GM21526 (cell line): ENCODE results near the gene TBX4.

Source experiments
- ATAC-seq: cut with Tn5 transposase; IDR thresholded peaks from one replicate; pipeline ENCODE4 v1.9.1; 2021; ENCODE audit warnings: moderate library complexity; ENCODE audit not compliant: unreplicated experiment, low FRiP score

The TBX4 gene

DNA sequence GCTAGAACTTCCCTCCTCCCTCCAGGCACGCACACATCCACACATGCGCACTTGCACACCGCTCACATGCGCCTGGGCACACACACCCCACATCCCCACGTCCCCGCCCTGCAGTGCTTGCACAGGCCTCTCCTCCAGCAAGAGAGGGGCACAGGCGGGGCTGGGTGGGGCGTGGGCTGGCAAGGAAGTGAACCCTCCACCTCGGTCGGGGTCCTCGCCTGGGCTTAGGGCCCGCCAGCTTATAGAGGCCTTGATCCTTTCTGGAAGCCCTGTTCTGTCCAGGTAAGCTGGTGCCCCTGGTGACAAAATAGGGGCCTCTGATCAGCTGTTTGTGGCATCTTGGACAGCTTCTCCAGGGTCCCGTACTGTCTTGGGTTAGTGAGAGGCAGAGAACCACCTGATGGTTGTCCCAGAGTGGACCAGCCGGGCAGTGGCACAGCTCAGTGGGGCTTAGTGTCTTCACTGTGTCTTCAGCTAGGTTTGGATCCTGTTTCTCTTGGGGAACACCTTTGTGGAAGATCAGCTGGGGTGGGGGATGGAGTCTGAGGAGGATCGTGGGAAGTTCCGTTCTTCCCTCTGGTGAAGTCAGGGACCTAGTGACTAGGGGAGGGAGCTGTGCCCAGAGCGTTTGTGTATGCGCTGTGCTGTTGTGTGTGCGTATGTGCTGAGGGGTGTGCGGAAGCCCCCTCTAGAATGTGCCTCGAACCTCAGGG lies 12.1 kb downstream of the TBX4 start:
- ATAC-seq, result no peak

DNA sequence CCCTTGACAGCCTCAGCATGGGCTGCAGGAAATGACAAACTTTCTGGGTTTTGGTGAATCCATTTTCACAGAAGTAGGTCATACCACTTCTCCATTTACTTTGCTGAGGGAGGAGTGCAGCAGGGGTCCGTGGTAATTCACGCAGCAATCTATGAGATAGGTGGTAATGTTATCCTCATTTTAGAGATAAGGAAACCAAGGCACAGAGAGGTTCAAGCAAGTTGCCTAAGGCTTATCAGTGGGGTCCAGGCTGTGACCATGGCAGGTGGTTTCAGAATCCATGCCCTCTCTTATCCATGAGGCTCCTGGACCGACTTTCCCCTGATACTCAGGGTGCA lies 12.6 kb downstream of the TBX4 start:
- ATAC-seq, result no peak

DNA sequence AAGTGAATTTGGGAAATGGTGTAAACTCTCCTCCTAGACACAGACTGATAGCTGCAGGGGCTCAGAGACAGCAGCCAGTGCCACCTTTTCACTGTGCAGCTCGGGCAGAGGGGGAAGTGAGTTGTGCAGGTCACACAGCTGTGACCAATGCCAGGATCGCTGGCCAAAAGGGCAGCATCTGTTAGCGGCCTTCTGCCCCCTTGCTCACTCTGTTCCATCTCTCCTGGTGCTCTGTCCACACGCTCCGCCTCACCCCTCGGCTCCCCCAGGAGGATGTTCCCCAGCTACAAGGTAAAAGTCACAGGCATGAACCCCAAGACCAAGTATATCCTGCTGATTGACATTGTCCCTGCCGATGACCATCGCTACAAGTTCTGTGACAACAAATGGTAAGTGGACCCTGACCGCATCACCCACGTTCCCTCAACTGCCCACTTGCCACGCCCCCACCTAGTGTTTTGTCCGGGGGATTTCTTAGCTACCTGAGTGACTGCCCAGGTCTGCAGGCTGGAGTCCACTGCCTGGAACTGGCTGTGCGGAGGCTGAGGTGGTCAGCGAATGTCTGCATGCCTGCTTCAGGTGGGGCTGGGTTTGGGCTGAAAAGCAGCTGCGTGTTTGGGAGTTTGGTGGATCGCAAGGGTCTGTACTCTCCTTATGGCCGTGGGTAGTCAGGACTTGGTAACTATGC lies 13.5 kb downstream of the TBX4 start:
- ATAC-seq, result no peak

DNA sequence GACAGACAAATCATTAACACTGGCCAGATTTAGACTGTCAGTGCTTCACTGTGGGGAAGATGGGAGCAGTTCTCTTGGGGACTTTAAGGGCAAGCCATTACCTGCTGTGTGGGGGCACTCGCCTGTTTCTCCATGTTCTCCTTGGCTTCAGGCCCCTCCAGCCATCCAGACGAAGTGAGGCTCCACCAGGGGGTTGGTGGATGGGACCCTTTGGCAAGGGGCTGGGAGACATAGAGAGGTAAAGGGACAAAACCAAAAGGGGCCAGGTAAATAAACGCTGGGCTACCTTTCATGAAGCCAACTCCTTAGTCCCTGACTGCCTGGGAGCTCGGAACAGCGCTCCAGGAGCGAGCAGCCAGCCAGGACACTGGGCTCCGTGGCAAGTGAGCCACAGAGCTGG lies 14.0 kb downstream of the TBX4 start:
- no peak for ATAC-seq

DNA sequence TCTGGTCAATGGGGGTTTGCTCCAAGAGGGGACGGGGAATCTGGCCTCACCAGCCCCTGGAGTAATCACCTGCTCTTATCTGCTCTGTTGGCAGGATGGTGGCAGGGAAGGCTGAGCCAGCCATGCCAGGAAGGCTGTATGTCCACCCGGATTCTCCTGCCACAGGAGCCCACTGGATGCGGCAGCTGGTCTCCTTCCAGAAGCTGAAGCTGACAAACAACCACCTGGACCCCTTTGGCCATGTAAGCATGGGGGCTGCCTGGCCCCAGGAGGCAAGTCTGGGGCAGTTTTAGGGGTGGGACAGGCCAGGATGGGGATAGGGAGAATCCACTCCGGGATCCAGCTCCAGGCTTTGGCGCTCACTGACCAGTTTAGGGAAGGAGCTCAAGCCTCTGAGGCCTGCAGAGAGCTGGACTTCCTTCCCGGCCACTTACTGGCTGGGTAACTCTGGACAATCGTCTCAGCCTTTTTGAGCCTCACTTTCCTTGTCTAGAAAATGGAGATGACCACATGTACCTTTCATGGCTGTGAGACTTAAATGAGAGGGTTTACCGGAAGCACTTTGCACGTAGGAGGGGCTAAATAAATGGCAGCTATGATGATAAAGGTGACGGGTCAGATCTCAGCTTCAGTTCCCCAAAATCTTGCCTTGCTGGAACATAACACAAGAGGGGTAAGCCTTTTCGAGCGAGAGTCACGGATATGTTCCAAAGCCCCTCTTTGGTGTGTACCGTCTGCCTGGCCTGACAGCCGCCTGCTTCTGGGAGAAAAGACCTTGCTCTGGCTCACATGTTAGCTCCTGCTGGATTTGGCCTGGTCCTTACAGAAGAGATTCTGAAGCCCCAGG lies 15.4 kb downstream of the TBX4 start:
- no peak for ATAC-seq

DNA sequence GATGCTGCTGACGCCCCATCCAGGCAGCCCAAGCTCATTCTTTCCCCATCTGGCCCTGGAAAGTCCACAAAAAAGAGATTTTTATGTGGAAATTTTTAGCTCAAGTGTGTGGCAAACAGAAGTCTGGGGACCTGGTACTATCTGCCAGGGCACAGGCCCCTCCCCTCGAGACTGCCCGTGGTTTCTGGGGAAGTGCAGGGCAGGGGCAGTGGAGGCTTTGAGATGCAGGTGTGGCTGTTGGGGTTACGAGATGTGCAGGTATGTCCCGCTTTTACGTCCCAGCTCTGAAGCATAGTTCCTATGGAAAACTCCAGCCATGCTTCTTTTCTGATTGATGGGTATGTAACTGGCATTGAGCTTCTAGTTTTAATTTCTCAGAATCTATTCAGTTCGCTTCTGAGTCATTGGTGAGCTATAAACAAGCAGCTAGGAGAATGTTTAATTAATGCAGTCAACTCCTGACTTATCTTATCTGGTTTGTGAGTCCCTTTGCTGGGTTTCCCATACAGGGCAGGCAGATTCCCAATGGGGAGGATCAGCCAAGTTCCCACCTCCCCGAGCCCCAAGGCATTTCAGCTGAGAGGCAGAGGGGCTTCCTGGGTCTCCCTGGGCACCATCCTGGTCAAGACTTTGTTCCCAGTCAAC lies 16.2 kb downstream of the TBX4 start:
- ATAC-seq, result no peak

DNA sequence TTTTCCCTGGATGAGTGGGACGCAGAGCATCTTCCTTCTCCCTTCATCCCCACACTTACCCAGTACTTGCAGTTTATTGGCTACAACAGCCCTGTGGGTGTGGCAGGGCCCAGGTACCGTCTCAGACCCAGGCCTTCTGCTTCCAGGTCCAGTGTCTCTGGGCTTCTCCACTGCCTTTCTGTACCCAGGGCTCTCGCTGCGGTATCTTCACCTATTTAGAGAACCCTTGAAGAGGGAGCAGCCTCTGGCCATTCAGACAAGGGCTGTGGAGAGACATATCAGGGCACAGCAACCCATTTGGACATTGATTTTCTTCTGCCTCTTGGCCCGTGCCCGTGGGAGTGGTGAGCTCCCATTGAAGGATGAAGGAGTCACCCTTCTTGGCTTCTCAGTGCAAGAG lies 17.3 kb downstream of the TBX4 start:
- no peak for ATAC-seq

DNA sequence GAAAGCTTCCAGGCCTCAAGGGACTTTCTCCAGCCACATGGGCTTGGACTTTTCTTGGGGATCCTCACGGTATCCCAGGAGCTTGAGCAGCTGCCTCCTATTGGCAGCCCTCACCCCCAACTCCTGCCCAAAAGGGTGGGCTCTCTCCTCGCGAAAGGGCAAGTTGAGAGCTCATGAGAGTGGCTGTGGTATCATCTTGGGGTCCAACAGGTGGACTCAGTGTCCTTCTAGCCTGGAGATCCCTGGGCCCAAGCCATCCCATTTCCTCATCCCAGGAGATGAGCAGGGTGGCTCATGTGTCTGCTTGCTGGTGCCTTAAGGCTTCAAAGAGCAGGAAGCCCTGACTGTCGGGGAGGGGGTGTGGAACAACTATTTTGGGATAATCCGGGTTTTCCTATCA lies 17.7 kb downstream of the TBX4 start:
- ATAC-seq, result no peak

DNA sequence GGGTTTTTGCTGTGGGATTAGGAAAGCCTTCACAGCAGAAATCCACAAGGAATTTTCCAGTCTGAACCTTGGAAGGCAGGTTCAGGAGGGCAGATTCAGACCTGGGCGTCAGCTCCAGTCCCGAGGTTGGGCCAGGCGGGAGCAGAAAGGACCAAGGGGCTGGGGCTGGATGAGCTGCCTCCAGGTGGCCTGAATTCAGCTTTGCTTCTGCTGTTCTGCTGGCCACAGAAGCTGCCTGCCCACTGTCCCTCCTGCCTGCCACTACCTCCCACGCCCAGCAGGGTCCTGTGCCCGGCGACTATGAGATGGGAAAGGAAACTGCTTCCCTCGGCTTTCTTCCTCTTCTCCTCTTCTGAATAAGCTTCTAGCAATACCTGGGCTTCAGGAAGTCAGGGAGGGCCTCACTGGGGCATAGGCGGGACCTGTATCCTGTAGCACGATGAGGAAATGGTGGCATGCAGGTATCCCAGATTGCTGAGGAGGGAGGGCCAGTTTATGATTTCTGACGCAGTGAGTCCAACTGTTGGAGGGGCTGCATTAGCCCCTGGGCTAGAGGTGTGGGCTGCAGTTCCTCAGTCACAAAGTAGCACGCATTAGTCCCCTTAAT lies 18.4 kb downstream of the TBX4 start:
- no peak for ATAC-seq

DNA sequence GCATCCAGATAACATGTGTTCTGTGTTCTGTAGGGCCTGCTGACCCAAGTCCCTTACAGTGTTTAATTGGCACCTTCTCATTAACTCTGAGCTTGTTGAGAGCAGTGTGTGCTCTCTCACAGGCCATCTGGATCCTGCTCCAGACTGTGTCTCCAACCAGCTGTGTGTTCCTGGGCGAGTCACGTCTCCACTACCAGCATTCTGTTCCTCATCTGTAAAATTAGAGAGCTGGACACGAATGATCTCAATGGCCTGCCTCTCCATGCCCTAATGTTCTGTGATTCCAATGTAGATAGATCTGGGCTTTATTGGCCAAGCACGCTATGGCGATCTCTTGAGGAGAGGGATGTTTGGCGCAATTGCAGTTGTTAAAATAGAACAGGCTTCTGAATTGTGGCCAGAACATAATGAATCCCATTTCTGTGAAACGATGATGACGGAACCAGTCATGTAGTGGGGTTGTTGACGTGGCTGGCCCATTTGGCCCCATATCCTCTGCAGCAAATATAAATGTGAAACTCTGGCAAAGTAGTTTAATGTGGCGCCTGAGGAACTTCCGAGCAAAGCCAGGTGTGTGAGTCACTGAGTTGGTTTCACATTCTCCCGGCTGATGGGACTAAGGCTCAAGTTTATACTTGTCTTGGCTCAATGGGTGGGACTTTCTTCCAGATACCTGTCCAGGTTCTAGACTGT lies 22.2 kb downstream of the TBX4 start:
- ATAC-seq, result no peak

DNA sequence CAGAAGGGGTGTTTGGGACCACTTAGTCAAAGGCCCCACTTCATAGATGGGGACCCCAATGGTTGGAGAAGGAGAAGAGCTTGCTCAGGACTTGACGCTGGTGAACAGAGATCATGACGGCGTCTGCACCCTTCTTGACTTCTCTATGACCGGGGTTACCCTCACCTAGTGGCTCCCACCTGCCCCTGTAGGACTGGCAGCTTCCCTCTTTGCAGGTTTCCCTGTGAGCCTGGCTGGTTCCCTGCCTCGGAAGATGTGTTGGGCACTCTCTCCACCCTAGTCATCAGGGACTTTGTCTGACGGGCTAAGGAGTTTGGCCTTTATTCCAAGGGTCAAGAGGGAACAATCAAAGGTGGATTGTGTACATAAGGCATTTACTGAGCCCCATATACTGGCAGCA lies 22.7 kb downstream of the TBX4 start:
- ATAC-seq, result no peak

DNA sequence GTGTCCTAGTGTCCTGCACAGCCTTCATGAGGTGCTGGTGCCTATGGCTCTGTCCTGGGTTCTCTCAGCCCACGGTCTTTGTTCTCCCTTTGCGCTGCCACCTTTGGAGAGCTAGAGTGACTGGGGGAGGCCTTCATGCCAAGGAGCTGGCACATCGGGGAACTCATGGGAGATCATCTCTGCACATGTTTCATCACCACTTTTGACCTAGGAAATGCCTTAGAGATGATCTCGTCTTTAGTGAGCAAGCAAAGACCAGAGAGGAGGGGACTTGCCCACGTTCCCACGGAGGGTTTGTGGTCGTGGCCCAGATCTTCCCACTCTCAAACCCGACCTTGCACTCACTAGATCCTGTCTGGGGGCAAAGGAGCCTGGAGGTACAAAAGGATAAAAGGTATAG lies 23.5 kb downstream of the TBX4 start:
- no peak for ATAC-seq

DNA sequence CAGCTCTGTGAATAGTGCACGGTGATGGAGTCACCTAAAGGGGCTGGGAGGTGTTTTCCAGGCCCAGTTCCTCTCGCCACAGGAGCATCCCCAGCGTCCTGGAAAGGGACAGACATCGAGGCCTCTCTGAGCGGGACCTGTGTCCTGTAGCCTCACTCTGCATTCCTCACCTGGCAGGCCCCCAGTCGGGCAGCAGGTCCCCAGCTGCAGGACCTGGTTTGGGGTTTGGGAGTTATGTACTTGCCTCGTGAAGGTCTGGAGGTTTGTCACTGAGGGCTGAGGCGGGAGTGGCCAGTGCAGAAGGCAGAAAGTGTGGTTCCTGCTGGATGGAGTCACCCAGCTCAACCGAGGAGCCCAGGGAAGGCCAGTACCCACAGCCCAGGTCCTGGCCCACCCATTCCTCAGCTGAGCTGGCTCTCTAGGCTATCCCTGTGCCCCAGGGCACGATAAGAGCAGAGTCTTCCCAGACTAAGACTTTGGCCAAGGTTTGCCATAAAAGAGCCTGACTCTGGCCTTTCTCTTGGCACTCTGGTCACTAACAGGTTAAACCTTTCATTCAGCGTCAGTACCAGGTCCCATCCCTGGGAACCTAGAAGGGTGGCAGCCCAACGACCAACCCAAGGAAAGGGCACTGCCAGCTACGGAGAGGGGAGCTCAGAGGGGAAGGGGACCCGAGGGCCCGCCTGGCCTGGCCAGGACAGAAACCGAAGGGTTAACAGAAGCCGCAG lies 24.4 kb downstream of the TBX4 start:
- no peak for ATAC-seq

DNA sequence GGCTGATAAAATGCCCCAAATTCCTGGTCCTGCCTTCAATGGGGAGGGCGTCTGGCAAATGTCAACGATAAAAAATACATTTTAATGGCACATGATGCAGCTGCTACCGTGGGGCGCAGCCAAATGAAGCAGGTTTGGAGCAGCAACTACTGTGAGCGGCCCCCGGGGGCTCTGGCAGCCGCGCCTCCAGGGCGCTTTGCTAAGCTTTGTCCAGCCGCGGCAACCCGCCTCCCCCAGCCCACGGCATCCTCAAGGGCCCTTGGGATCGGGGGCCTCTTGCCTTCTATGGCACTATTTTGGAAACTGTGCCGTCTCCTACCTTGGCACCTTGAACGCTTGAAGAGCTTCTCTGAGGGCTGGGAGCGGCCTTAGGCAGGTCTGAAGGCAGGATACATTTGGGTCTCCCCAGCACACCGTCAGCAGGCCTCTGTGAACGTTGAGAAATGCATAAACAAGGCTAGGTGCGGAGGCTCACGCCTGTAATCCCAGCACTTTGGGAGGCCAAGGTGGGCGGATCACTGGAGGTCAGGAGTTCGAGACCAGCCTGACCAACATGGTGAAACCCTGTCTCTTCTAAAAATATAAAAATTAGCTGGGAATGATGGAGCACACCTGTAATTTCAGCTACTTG lies 25.1 kb downstream of the TBX4 start:
- ATAC-seq, result no peak

DNA sequence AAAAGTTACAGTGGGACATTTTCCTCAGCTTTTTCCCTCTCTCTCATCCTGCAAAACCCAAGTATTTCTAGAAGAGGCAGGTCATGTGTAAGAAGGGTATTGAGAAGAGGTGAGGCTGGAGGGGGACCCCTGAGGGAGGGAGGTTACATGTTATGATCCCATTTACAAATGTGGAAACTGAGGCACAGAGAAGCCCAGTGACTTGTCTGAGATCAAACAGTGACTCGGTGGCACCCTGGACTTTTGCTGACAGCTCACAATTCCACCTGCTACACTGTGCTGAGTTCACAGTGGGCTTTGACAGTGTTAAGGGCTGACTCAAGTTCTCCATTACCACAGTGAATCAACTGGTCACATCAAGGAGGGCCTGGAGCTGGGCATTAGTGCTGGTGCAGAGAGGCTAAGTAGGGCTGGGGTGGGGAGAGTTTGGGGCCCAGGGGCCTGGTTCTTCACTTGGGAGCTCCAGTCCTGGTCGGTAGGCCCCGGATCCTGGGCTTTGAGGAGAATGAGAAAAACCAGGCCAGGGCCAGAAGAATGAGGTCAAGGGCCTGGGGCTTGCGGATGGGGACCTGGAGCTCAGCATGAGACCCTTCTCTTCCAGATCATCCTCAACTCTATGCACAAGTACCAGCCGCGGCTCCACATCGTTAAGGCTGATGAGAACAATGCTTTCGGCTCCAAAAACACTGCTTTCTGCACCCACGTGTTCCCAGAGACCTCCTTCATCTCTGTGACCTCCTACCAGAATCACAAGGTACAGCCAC lies 26.0 kb downstream of the TBX4 start:
- no peak for ATAC-seq

DNA sequence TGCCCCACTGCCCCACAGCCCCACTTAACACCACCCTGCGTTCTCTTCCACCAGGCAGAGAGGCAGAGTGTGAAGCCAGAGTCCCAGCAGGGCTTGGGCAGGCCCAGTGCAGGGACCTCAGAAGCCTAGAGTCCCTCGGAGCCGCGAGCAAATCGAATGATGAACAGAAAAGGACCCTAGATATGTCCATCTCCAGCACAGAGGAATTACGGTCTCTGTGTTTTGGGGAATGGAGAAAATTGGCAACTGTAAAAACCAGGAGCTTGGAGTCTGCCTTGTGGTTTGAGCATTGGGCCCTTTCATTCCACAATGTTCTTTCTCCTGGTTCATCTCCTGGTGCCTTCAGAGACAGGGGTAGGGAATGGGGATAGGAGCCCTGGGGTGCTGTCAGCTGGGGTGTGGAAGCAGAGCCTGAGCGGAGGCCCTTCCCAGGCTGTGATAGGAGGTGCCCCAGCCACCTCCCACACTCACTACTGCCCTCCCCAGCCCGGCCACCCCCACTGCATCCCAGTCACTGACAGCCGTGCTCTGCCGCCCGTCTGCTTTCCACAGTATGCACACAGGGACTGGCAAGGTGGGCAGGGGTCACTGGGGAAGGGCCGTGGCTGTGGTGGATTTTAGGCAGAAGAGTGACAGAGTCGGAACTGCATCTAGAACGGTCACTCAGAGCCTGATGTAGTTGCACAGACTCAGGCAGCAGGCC lies 26.7 kb downstream of the TBX4 start:
- no peak for ATAC-seq

DNA sequence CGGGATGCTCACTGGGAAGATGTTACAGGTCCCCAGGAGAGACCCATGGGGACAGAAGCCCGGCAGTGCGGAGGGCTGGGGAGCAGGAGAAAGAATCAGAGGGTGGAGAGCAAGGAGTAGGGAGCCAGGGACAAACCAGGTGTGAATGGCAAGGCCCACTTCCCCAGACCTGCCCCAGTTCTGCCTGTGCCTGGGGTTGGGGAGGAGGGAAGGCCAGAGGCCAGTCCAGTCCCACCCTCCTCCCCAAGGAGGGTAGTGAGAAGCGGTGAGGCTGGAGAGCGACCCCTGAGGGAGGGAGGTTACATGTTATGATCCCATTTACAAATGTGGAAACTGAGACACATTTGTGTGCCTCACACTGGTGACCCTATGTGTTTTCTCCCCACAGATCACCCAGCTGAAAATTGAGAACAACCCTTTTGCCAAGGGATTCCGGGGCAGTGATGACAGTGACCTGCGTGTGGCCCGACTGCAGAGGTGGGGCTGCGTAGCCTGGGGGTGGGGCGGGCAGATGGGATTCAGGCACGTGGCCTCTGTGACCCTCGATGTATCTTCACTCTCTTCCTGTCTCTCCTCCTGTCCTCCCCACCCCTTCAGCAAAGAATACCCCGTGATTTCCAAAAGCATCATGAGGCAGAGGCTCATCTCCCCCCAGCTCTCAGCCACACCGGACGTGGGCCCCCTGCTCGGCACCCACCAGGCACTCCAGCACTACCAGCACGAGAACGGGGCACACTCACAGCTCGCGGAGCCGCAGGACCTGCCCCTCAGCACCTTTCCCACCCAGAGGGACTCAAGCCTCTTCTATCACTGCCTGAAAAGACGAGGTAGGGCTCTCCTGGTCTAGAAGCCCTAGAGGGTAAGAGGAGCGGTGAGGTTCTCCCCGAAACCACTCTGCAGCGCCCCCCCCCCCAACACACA lies 27.5 kb downstream of the TBX4 start:
- no peak for ATAC-seq
